ENCODE data around the gene PI4K2A. TPM values are rescaled to one million over a fixed set of nuclear protein-coding genes. Genes with fewer than 3 reads are reported as not detected.

Gene PI4K2A
- total and polyA plus RNA-seq, 2 donors (not counting 3 experiments of a cell fraction or from before 2014, with no cell fraction given): 20.4 to 24.6 TPM

GRCh38 chr10:97659589-97659988, 19.1 kb downstream of the PI4K2A start:
- no peaks in the 10 kb centered on the region for H3K27me3 ChIP-seq (ENCODE audit: control insufficient read depth in 2 of 2, insufficient read depth in 2 of 2, low read length in 2 of 2)
- no peak for TF ChIP-seq POLR2A (IDR thresholded peaks at IDR 0.05; ENCODE audit: low read depth, low read length)
- no peak for TF ChIP-seq MYC (IDR thresholded peaks at IDR 0.05; ENCODE audit: low read depth, low read length)
- no peak for TF ChIP-seq EZH2 (IDR thresholded peaks at IDR 0.05; ENCODE audit: borderline replicate concordance, low read depth, low read length, severe bottlenecking)
- no peak for TF ChIP-seq GATA2 (IDR thresholded peaks at IDR 0.05; ENCODE audit: insufficient read depth, insufficient read length, low read depth, low read length)
- no peak for TF ChIP-seq CTCF (IDR thresholded peaks at IDR 0.05; ENCODE audit: extremely low read depth in 1 of 2, insufficient read depth in 1 of 2, low read depth in 1 of 2, low read length in 2 of 2)
- TF ChIP-seq JUN (IDR thresholded peaks at IDR 0.05; ENCODE audit: borderline replicate concordance, insufficient read depth, insufficient read length, low read depth): no peak
- TF ChIP-seq MAX (IDR thresholded peaks at IDR 0.05; ENCODE audit: insufficient read depth, insufficient read length): no peak
- no peak for TF ChIP-seq POLR2AphosphoS5 (IDR thresholded peaks at IDR 0.05; ENCODE audit: insufficient read depth, low read depth, low read length)
- TF ChIP-seq FOS (IDR thresholded peaks at IDR 0.05; ENCODE audit: borderline replicate concordance, insufficient read depth, low read length): no peak
- CTCF ChIA-PET: interaction anchor here (1.0 kb wide), 1 partner anchor 17 kb away, joined by 3 read pairs; no protein-coding TSS in a partner anchor
- no peak overlapping the region for H3K4me3 ChIP-seq (replicated peaks in 1 of 3; ENCODE audit: insufficient read depth in 1 of 3, low read depth in 1 of 3, low read length in 3 of 3)
- H3K79me2 ChIP-seq (ENCODE audit: control insufficient read depth, insufficient read depth, low read length): no peaks in the 10 kb centered on the region
- H2AFZ ChIP-seq (ENCODE audit: low read depth, low read length): no peak overlapping the region
- no peak overlapping the region for H3K27ac ChIP-seq (ENCODE audit: insufficient read depth, low read depth, low read length)
- POLR2A ChIA-PET: no interaction called here
- no peak overlapping the region for H3K9ac ChIP-seq (replicated peaks; ENCODE audit: extremely low read depth, insufficient read depth, low read length)
- no peaks in the 10 kb centered on the region for H3K4me1 ChIP-seq (ENCODE audit: control insufficient read depth, extremely low read depth, insufficient read depth, low read length)
- H3K9me3 ChIP-seq (replicated peaks; ENCODE audit: control insufficient read depth, insufficient read depth, low read length): no peaks in the 10 kb centered on the region
- peaks cover 9 to 13% of the 10 kb centered on the region in 2 experiments for H3K36me3 ChIP-seq (ENCODE audit: control insufficient read depth in 2 of 2, extremely low read depth in 1 of 2, insufficient read depth in 2 of 2, low read length in 2 of 2)
- FAIRE-seq (no peak), DNase-seq (ENCODE audit: low read depth, low spot score) (no peak)
- BruUV-seq (replicated peaks): no TSS peak
- no peaks in the 10 kb centered on the region for H4K20me1 ChIP-seq (replicated peaks; ENCODE audit: control insufficient read depth, extremely low read depth, insufficient read depth, low read length)
- intact Hi-C loops (cut with micrococcal nuclease): no loop called here
- H3K9me1 ChIP-seq (replicated peaks; ENCODE audit: control insufficient read depth, extremely low read depth, insufficient read depth, low read length): no peaks in the 10 kb centered on the region
- dilution Hi-C loops (cut with MboI; ENCODE audit: extremely low pct_ligation_motif_present, low sequenced_read_pairs): no loop called here
- no peak overlapping the region for H3K4me2 ChIP-seq (ENCODE audit: insufficient read depth, low read length)

Measured in endothelial cell of umbilical vein (primary cell).